Activated CD4-positive, alpha-beta T cell treated with anti-CD3 and anti-CD28 coated beads for 1 hour (primary cell): Measurements from ENCODE around the gene SERPINB10.
A peak's percentile ranks its signal among the peaks of the same experiment; 100 is the strongest.
"Not testable (repeated sequence)": the region's sequence is repeated elsewhere in the genome, so short reads cannot be mapped to it uniquely, and the experiment has no call there.

Source experiments
- DNase-seq: peaks from one replicate; pipeline ENCODE4 v3.0.0-alpha.2; 2020

SERPINB10 gene

DNA sequence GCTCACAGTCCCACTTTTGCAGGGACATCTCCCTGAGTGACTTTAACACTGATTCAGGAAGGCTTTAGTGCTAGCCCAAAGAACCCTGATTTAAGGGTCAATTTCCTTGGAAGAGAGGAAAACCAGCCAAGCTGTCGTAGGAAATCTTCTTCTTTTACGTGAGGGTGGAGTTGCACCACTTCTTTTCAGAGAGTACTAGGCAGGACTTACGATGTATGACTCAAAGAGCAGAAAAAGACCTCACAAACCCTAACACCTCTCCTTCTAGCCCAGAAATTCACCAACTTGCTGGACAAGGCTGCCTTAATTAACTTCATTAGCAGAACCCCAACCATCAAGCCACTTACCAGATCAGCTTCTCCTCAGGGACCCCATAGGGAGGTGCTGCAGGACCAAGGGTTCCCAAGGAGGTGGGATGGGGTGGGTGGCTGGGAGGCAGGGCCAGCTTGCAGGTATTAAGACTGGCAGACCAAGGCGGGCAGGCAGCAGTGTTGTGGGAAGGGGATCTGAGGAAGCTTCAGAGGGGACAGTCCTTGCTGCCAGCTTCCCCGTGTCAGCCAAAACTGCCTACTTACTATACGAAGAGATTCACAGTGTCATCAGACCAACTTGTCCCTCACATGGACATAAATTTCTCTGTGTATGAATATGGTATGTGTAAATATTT is 13.5 kb upstream of the SERPINB10 start:
- DNase-seq: no peak

DNA sequence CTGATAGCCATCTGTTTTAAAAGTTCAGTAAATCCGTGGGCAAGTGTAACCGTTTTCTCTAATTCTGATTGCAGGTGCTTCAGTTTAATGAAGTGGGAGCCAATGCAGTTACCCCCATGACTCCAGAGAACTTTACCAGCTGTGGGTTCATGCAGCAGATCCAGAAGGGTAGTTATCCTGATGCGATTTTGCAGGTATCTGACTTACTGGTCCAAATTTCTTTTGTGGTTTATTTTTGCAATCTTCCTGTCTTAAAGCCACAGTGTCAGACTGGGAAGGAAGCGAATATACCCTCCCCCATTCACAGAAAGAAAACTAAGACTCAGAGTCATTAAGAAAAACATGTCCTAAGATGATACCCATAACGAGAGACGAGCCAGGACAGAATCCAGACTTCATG is 12.6 kb upstream of the SERPINB10 start:
- DNase-seq: no peak

DNA sequence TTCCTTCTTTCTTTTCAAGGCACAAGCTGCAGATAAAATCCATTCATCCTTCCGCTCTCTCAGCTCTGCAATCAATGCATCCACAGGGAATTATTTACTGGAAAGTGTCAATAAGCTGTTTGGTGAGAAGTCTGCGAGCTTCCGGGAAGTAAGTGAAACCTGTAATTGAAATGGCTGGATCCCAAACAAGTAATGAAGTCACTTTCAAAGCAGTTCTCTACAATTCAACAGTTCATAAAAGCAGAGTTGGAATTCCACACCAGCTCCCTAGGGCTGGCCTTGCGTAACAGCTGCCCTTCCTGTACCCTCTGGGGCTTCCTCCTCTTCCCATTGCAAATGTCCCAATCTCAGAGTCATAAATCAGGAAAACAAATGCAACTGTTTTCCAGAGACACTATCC is 10.7 kb upstream of the SERPINB10 start:
- DNase-seq: no peak

DNA sequence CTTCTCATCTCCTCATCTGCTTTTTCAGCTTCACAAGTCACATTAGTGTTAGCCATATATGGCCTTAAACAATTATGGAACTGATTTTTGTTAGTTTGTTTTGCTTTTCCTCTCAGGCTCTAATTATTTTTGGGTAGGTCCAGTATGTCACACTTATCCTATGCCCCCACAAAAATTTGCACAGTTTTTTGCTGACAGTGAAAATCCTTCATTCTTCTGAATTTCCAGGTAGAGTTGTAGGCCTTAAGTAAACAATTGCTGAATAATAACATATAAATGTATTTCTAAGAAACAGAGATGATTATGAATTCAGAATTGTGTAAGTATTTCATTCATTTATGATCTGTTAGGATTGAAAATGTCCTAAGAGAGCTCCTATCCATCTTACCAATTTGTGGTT is 8.6 kb upstream of the SERPINB10 start:
- no peak for DNase-seq

DNA sequence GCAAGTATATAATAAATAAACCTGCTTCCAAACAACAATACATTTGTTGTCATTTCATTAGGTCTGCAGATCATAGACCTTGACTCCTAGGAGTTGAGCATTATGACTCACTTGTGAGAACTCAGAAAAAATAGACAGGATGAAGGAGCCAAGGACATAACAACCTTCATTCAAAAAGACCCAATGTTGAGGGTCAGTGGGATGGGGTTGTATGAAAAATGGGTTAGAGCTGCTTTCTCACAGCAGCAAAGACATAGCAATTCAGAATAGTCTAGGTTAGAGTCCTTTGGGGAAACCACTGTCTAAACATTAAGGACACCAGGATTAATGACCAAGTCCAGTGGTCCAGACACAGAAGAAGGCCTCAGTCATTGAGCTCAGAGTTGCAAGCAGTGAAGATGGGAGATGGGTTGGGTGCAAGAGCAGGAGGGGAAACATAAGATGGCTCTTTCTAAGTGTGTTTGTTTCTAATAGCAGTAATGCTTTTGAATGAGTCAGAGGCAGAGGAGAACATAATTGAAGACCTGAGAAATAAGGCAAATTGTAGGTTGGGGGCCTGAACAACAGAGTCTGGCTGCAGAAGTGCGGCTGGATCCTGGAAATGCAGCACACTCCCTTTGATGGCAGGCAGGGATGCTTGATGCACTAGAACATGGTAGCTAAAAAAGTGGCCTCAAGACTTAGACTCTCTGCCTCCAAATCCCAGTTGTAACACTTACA is 3.7 kb upstream of the SERPINB10 start:
- no peak for DNase-seq

DNA sequence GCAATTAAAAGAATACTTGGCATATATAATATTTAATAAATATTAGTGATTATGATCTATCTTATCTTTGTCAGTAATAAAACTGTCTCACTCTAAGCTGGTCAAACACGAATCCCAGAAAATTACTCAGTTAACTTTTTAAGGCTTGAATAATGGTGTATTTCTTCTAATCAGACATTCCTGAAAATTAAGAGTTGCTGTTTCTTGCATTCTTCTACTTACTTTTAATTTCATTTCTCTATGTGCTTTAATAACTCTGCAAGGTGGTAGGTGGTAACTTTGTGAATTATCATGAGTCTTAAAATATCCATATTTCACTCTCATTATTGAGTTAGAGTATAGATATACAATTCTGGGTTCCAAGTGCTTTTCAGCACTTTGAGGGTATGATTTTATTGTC is 3.1 kb upstream of the SERPINB10 start:
- DNase-seq: no peak

DNA sequence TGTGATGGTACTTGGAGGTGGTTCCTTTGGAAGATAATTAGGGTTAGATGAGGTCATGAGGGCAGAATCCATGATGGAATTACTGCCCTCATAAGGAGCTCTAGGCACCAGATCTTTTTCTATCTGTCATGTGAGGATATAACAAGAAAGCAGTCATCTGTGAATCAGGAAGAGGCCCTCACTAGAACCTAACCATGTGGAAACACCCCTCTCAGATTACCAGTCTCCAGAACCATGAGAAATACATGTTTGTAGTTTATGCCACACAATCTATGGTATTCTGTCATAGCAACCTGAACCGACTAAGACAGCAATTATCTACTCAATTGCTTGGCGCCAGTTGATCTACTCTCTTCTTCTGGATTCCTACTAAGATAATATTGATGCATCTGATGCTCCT is 2.4 kb upstream of the SERPINB10 start:
- no peak for DNase-seq

DNA sequence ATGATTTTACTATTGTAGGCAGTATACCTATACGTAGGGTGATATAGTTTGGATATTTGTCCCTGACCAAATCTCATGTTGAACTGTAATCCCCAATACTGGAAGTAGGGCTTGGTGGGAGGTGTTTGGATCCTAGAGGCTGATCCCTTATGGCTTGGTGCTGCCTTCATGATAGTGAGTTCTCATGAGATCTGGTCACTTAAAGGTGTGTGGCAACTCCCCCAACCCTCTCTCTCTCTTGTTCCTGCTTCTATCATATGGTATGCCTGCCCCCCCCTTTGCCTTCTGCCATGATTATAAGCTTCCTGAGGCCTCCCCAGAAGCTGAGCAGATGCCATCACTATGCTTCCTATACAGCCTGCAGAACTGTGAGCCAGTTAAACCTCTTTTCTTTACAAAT is 1.7 kb upstream of the SERPINB10 start:
- no peak for DNase-seq

DNA sequence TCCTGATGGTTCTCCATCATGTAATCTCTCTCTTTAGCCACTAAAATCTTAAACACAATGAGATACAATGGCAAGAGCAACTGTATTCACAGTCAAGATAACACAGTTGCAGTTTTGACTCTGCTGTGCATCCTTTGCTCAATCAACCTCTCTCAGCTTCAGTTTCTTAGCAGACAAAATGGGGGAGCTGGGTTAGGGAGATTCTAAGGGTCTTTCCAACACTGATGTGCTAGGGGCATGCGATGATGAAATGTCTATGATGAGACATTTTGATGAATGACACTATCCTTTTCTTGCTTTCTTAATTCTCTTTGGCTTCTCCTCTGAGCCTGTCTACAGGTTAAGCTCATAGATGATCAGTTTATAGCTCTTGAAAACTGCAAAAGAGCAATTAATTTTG is 1.1 kb downstream of the SERPINB10 start:
- no peak for DNase-seq

DNA sequence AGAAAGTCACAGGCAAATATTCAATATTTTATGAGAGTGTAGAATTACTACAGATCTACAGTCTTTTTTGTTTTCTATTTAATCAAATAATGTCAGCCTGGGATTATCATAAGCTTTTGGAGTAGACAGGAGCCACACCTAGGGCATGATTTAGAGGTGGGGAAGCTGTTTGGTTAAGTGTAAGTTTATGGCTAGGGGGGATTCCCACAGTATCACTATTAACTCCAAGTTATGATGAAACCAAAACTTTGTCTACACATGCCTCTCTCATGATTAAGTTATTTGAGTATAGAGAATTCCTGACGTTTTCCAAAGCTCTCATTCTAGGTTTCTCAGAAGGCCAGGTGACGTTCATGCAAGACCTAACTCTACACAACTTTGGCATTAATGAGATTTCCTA is 2.1 kb downstream of the SERPINB10 start:
- no peak for DNase-seq

DNA sequence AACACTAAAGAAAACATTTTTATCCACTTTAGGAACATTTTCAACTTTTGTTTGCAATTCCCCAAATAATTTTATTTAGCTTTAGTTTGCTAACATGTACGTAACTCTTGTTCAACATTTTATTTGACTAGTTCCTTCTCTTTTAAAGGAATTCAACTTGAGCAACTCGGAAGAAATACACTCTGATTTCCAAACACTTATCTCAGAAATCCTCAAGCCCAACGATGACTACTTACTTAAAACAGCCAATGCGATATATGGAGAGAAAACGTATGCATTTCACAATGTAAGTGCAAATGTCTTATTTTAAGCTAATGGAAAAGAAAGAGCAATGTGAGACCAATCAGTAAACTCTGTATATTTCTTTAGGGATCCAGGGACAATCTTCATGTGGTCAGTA is 10.1 kb downstream of the SERPINB10 start:
- DNase-seq: no peak

DNA sequence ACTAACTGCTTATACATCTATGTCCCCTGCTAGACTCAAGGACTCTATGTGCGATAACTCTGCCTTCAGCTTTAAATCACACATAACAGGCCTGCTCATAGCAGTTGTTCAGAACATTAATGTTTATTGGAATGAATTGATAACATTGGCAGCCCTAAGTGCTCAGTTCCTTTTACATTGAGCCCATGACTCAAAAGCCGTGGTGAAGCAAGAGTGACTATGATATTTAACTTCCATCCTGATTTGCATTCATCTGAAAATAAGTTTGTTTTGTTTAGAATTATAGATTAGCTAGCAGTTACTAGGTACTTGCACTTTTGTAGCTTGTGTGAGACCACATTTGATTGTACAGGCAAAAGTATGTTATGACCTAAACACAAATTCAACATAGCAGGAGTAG is 14.3 kb downstream of the SERPINB10 start:
- DNase-seq: no peak

DNA sequence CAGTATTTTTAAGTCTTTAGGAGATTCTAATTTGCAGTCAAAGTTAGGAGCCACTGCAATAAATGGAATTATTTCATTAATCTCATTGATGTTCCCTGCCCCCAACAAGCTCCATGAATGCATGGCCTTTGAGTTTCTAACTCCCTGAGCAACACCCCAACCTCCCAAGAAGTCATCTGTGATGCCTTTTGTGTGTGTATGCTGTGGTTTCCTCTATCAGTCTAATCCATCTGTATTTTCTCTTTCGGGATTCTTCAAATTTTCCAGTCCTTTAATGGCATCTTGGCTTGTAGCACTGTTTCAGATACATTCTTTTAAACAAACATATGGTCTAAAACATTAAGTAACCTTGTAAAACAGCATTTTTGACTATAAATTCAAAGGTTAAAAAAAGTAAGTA is 16.8 kb downstream of the SERPINB10 start:
- DNase-seq: no peak

DNA sequence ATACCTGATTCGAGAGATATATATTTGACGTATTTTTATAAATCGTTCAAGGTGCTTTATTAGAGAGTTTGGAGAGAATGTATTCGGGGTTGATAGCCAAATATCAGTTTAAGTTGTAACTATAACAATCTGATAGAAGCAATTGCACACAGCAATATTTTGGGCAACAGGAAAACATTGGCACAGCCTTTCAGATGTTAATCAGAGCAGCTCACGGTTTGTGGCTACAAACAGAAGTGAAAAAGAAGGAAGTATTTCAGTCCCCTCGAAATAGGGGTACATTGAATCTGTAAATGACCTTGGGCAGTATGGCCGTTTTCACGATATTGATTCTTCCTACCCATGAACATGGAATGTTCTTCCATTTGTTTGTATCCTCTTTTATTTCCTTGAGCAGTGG is 20.6 kb downstream of the SERPINB10 start:
- DNase-seq: no peak

DNA sequence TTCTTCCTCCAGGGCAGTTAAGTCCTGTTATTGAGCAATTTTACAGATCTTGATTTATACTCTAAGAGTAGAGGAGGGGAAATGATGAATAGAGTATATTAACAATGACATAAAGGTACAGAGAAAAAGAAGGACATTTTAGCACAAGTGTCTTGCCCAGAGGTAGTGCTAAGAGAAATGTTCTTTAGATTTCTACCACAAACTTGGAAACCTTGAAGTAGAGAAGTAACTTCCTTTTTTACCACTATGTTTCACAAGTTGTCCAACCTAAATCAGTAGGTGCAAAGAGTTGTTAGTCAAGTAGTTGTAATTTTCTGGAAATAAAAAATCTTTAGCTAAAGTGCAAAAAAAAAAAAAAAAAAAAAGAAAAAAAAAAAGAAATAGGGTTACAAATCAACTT is 21.6 kb downstream of the SERPINB10 start:
- not testable (repeated sequence) for DNase-seq

DNA sequence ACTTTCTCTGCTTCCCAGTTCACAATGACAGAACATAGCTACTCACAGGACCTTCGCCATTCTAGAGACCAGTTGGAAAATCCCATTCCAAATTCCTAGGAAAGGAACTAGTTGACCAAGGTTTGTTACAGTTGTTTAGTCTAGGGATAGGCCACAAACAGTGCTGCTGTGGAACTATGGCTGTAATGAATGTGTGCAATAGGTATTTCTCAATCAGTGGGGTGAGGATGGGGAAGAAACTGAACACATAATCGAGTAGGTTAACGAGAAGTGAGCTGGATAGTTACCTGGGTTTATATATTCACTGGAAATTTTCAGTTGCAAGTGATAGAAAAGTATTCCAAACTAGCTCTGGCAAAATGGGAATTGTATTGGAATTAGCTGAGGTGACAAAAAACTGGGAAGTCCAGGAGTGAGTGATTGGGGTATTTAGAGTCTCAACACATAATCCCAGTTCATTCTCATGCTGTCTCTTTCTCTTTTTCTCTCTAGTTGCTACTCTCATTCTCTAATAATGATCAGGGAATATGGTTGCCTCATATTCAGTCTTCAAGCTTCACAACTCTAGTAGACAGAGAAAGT is 23.1 kb downstream of the SERPINB10 start:
- no peak for DNase-seq

DNA sequence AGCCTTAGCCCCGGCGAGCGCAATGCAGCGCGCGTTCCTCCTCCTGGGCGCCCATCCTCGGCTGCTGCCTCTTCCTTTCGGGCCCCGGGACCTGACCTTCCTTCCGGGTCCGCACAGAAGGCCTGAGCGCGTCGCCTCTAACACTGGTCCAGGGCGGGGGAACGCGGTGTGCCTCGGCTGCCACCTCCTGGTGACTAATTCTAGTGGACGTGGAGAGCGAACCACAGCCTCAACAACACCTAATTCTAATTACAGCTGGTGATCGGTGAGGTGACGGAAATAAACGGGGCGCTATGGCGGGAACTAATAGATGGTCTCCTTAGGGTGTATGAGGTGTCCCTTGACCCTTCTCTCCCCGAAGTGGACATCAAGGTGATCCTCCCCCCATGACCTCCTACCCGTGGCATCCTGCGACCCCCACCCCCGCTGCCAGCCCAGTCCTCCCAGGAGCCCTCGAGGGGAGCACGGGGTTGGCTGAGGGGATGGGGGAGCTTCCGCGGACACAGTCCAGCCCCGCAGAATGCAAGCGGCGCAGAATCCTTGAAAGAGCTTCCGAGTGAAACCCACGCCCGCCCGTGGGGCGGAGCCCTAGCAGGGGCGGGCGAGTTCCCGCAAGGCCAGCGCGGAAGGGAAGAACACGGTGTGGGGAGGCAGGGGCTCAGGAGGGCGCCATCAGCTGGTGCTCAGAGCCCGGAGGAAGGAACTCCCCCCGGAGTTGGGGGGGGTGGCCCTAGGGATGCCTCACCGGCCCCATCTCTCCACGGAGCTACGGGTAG is 28.6 kb downstream of the SERPINB10 start:
- peak; percentile 22 for DNase-seq

DNA sequence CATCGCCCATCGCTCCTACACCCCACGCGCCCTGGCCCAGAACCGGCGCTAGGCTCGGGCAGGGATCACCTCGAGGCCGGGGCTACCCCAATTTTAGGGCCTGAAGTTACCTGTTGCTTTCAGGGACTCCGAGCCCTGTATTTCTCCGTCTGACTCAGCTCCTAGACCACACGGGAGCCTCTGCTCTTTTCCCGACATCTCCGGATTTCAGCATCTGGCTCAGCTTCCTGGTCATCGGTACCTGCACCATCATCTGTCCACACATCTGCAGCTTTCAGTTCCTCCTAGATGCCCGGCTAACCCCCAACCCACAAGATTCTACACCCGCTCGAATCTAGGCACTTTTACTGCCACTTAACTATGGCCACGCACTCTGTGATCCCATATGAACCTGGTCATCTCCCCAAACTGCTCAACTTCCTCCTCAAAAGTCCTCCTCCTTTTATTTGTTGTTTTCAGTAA is 29.2 kb downstream of the SERPINB10 start:
- DNase-seq: no peak

DNA sequence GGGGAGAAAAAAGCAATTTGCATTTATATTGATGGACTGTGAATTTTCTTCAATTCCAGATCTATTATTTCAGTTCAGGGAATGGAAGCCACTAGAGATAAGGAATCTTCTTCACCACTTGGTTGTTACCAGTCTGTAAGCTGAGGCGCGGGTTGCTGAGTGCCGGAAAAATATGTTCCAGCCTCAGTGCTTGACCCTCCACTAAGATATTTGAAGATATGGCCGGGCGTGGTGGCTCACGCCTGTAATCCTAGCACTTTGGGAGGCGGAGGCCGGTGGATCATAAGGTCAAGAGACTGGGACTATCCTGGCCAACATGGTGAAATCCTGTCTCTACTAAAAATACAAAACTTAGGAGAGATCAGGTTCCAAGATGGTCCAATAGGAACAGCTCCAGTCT is 32.2 kb downstream of the SERPINB10 start:
- no peak for DNase-seq

DNA sequence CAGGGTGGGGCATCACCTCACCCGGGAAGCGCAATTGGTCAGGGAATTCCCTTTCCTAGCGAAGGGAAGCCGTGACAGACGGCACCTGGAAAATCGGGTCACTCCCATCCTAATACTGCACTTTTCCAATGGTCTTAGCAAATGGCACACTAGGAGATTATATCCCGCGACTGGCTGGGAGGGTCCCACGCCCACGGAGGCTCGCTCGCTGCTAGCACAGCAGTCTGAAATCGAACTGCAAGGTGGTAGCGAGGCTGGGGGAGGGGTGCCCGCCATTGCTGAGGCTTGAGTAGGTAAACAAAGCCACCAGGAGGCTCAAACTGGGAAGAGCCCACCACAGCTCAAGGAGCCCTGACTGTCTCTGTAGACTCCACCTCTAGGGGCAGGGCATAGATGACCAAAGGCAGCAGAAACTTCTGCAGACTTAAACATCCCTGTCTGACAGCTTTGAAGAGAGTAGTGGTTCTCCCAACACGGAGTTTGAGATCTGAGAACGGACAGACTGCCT is 32.8 kb downstream of the SERPINB10 start:
- DNase-seq: not testable (repeated sequence)

DNA sequence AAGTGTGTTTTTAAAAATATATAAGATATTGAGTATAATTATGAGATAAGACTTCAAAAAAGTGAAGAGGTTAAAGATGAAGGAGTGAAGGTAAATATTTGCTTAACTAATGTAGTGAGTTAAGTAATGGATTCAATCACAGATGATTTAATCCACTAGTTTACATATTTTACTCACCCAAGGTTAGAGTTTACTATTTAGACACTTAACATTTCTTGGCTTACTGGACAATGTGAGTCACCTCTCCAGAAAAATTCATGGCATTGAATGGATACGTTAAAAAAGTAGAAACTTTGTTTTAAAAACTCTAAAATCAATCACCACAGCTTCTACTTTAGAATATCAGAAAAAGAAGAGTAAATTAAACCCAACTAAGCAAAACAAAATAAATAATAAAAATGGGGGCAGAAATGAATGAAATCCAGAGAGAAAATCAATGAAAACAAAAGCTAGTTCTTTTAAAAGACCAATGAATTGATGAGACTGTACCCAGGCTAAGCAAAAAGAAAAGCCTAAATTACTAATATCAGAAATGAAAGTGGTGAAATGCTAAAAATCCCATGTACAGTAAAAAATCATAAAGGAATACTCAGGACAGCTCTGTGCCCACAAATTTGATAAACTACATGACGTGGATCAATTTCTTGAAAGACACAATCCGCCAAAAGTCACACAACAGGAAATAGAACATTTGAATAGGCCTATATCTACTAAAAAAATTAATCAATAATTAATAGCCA is 39.5 kb downstream of the SERPINB10 start:
- no peak for DNase-seq

DNA sequence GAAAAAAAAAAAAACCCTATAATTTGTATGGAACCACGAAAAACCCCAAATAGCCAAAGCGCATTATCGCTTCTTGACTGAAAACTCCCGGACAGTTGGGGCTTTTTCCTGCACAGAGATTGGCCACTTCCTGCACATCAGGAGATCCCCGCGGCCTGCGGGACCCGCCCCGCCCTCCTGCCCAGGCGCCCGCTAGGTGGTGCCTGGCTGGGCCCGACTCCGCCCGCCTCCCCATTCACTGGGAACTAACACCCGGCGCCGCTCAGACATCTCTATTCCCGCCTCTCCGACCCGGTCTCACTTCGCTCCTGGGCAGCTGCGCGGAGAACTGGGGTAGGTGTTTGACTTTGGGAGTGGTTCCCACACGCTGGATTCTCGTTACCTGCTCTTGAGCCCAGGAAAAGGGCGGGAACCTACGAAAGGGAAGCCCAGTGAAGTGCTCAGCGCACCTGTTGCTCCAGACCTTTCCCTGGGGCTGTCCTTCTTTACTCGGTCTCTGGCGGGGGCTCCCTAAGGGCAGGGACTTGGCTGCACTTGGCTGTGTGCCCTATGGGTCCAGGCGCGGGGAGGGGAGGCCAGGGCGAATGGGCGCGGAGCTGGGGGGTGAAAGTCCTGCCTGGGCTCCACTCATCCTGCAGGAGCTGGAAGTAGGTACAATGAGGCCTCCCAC is 41.4 kb downstream of the SERPINB10 start, which contains the start of gene HMSD:
HMSD (plus strand) TSS at position 234 of the 670 bp plus-strand sequence. CDS start 4,155 bp downstream, outside the sequence.
- DNase-seq: no peak
